ENCODE measurements around the gene TNNT3. TPM values are rescaled to one million over a fixed set of nuclear protein-coding genes. Genes with fewer than 3 reads are reported as not detected.

TNNT3 gene
- total RNA-seq, 6 experiments from 2014 or later: not detected

DNA sequence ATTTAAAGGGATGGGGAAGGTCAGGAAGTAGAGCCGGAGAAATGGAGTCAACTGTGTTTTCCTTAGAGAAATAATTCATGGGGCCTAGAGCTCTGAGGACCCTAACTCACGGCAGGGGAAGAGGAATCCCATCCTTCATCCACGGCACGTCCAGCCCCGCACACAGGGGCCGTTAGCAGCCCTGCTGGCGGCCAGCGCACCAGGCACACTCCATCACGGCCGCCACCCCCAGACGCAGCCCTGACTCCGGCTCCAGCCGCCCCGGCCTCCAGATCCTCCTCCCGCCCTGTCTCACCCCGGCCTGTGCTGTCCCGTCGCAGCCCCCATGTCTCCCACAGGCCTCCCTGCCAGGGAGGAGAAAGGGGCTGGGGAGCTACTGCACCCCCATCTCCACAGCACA is 38.9 kb downstream of the TNNT3 start:
- H3K27me3 Mint-ChIP-seq (ENCODE audit: insufficient read depth): no peaks in the 10 kb centered on the region
- TF ChIP-seq, protein P1, sequence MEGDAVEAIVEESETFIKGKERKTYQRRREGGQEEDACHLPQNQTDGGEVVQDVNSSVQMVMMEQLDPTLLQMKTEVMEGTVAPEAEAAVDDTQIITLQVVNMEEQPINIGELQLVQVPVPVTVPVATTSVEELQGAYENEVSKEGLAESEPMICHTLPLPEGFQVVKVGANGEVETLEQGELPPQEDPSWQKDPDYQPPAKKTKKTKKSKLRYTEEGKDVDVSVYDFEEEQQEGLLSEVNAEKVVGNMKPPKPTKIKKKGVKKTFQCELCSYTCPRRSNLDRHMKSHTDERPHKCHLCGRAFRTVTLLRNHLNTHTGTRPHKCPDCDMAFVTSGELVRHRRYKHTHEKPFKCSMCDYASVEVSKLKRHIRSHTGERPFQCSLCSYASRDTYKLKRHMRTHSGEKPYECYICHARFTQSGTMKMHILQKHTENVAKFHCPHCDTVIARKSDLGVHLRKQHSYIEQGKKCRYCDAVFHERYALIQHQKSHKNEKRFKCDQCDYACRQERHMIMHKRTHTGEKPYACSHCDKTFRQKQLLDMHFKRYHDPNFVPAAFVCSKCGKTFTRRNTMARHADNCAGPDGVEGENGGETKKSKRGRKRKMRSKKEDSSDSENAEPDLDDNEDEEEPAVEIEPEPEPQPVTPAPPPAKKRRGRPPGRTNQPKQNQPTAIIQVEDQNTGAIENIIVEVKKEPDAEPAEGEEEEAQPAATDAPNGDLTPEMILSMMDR (IDR thresholded peaks at IDR 0.05): no peak
- no peaks in the 10 kb centered on the region for H3K36me3 Mint-ChIP-seq (ENCODE audit: low read depth)
- H3K9me3 Mint-ChIP-seq: no peaks in the 10 kb centered on the region
- no peak overlapping the region for H3K27ac Mint-ChIP-seq
- H3K4me1 Mint-ChIP-seq (ENCODE audit: low read depth): no peaks in the 10 kb centered on the region
- DNase-seq: no peak
- no peak overlapping the region for H3K4me3 Mint-ChIP-seq

DNA sequence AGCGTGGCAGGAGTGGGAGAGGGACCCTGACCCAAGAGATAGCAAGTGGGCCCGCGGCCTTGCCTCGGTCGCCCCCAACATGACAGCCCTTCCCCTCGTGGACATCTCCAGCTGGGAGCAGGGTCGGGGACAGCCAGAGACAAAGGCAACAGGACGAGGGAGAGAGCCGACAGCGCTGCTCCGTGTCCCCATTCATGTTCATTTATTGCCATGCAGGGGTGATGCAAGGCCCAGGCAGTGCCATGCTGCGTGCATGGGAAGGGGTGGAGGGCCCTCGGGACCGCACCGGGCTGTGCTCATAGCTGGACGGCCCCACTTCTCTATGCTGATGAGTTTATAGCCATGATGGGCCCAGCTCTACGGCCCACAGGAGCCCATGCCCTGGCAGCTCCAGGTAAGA is 40.3 kb downstream of the TNNT3 start:
- Mint-ChIP-seq H3K27me3 (ENCODE audit: insufficient read depth) (no peaks in the 10 kb centered on the region), H3K9me3 (no peaks in the 10 kb centered on the region), H3K4me1 (ENCODE audit: low read depth) (no peaks in the 10 kb centered on the region), H3K4me3 (no peak overlapping the region), H3K36me3 (ENCODE audit: low read depth) (no peaks in the 10 kb centered on the region), H3K27ac (no peak overlapping the region)
- TF ChIP-seq, protein P1 (IDR thresholded peaks at IDR 0.05): no peak
- no peak for DNase-seq

DNA sequence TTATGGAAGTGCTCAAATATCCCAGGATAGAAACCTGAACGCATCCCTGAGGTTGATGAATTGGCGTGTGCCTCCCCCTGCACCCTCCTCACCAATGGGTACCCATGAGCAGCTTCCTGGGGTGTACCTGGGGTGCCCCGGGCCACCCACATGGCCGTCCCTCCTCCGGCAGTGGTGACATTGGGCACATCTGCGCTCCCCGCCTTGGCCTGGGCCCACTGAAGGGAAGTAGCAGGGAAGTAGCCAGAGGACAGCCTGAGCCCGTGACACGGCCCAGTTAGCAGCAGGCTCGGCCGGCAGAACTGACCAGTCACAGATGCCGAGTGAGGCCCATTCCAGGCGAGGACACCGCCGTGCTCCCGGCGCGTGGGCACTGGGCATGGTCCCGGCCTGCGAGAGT is 44.4 kb downstream of the TNNT3 start:
- H3K4me3 Mint-ChIP-seq: no peak overlapping the region

DNA sequence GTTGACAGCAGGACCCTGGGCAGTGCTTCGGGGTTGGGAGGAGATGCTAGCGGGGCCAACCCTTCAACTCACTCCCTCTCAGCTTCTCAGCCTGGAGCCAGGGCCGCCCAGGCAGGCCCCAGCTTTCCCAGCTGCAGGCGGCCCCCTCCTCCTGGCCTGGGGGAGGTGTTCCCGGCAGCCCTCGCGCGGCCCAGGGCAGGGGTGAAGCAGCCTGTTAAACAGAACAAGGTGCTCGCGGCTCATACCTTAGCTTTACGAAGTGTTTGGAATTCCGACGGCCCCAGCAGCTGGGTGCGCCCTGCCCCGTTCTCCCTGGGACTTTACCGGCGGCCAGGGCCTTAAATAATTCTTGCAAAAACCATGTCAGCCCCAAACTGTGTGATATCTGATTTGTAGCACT is 44.8 kb downstream of the TNNT3 start:
- Mint-ChIP-seq H3K27ac (no peak overlapping the region), H3K27me3 (ENCODE audit: insufficient read depth) (no peaks in the 10 kb centered on the region), H3K36me3 (ENCODE audit: low read depth) (no peaks in the 10 kb centered on the region), H3K9me3 (no peaks in the 10 kb centered on the region), H3K4me1 (ENCODE audit: low read depth) (no peaks in the 10 kb centered on the region), H3K4me3 (no peak overlapping the region)
- DNase-seq: no peak
- TF ChIP-seq, protein P1 (IDR thresholded peaks at IDR 0.05): no peak

More for the DNA sequence above, 44.4 kb downstream of the TNNT3 start:
- H3K27me3 Mint-ChIP-seq (ENCODE audit: insufficient read depth): no peaks in the 10 kb centered on the region
- no peaks in the 10 kb centered on the region for H3K36me3 Mint-ChIP-seq (ENCODE audit: low read depth)
- no peaks in the 10 kb centered on the region for H3K4me1 Mint-ChIP-seq (ENCODE audit: low read depth)
- TF ChIP-seq, protein P1 (IDR thresholded peaks at IDR 0.05): no peak
- H3K27ac Mint-ChIP-seq: no peak overlapping the region
- H3K9me3 Mint-ChIP-seq: no peaks in the 10 kb centered on the region
- DNase-seq: no peak

DNA sequence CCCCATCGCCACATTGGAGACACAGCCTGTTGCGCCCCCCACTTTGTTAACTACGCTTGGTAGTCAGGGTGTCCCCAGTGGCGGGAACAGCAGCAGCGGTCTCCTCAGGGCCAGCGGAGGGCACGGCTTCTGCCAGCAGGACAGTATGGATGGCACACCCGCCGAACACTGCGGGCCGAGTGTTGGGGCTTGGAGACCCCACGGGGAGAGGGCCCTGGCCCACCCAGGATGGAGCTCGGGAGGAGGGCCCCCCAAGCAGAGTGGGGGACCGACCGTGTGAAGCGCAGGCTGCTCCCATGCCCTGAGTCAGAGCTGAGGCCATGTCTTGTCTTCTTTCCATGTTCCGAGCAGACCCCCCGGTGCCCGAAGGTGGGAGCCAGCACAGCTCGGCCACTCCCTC is 45.5 kb downstream of the TNNT3 start:
- no peak for DNase-seq
- H3K36me3 Mint-ChIP-seq (ENCODE audit: low read depth): no peaks in the 10 kb centered on the region
- H3K4me1 Mint-ChIP-seq (ENCODE audit: low read depth): no peaks in the 10 kb centered on the region
- no peak overlapping the region for H3K4me3 Mint-ChIP-seq
- H3K9me3 Mint-ChIP-seq: no peaks in the 10 kb centered on the region
- H3K27me3 Mint-ChIP-seq (ENCODE audit: insufficient read depth): no peaks in the 10 kb centered on the region
- no peak overlapping the region for H3K27ac Mint-ChIP-seq
- TF ChIP-seq, protein P1 (IDR thresholded peaks at IDR 0.05): no peak

DNA sequence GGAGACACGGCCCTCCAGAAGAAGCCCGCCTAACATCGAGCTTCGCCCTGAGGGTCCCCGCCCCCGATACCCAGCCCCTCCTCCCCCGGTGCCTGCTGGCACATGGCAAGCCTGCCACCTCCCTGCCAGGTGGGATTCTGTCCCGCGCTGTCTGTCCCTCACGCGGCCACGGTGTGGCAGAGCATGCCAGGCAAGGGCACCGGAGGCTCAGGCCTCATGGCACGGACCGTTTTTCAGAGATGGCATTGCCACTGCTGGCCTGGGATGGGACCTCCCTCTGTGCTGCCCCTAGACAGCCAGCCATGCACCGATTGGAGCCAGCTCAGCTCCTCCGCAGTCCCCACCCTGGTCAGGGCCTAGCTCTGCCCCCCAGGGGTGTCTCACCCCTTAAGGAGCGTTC is 47.0 kb downstream of the TNNT3 start:
- Mint-ChIP-seq H3K27me3 (ENCODE audit: insufficient read depth) (no peaks in the 10 kb centered on the region), H3K36me3 (ENCODE audit: low read depth) (no peaks in the 10 kb centered on the region), H3K9me3 (no peaks in the 10 kb centered on the region), H3K4me1 (ENCODE audit: low read depth) (no peaks in the 10 kb centered on the region), H3K4me3 (no peak overlapping the region), H3K27ac (no peak overlapping the region)
- TF ChIP-seq, protein P1 (IDR thresholded peaks at IDR 0.05): no peak
- DNase-seq: no peak

Measured in HFFc6 (cell line).